Fibroblast of the conjunctiva (primary cell): ENCODE data around the gene PEAK1.
"Not testable (repeated sequence)": the region's sequence is repeated elsewhere in the genome, so short reads cannot be mapped to it uniquely, and the experiment has no call there.

Source experiments
- DNase-seq: peaks from one replicate; pipeline ENCODE4 v3.0.0-alpha.2; 2010; ENCODE audit warnings: low read depth

The PEAK1 gene

GRCh38 chr15:77226652-77227051 is 193.3 kb downstream of the PEAK1 start:
- DNase-seq, result no peak

GRCh38 chr15:77225646-77226045 is 194.3 kb downstream of the PEAK1 start:
- no peak for DNase-seq

GRCh38 chr15:77225088-77225487 is 194.8 kb downstream of the PEAK1 start:
- DNase-seq, result no peak

- no peak for DNase-seq
These were observed 195.6 kb downstream of the PEAK1 start for GRCh38 chr15:77224352-77224751.

GRCh38 chr15:77221708-77222107 is 198.2 kb downstream of the PEAK1 start:
- DNase-seq, result no peak

GRCh38 chr15:77221174-77221573 is 198.7 kb downstream of the PEAK1 start:
- no peak for DNase-seq

GRCh38 chr15:77219841-77220240 is 200.1 kb downstream of the PEAK1 start:
- DNase-seq, result no peak

GRCh38 chr15:77209221-77209620 is 210.7 kb downstream of the PEAK1 start:
- DNase-seq, result no peak

GRCh38 chr15:77208241-77208640 is 211.7 kb downstream of the PEAK1 start:
- no peak for DNase-seq

GRCh38 chr15:77201665-77202064 is 218.2 kb downstream of the PEAK1 start:
- no peak for DNase-seq

GRCh38 chr15:77196381-77196780 is 223.5 kb downstream of the PEAK1 start:
- no peak for DNase-seq

- no peak for DNase-seq
These were observed 224.3 kb downstream of the PEAK1 start for GRCh38 chr15:77195586-77195985.

GRCh38 chr15:77192451-77192850 is 227.5 kb downstream of the PEAK1 start:
- DNase-seq, result no peak

GRCh38 chr15:77191230-77191834 is 228.6 kb downstream of the PEAK1 start:
- no peak for DNase-seq

GRCh38 chr15:77187751-77188464 is 232.0 kb downstream of the PEAK1 start:
- DNase-seq, result no peak

GRCh38 chr15:77186594-77187011 is 233.3 kb downstream of the PEAK1 start:
- peak; percentile 33 for DNase-seq

- no peak for DNase-seq
These were observed 234.6 kb downstream of the PEAK1 start for GRCh38 chr15:77185242-77185785.

- DNase-seq, result not testable (repeated sequence)
These were observed 235.6 kb downstream of the PEAK1 start for GRCh38 chr15:77184352-77184751.

GRCh38 chr15:77183066-77183465 is 236.8 kb downstream of the PEAK1 start:
- DNase-seq, result no peak

- no peak for DNase-seq
These were observed 238.4 kb downstream of the PEAK1 start for GRCh38 chr15:77181305-77182074.

- DNase-seq, result no peak
These were observed 239.1 kb downstream of the PEAK1 start for GRCh38 chr15:77180757-77181156.

- DNase-seq, result no peak
These were observed 239.6 kb downstream of the PEAK1 start for GRCh38 chr15:77180270-77180669.

GRCh38 chr15:77179541-77179998 is 240.3 kb downstream of the PEAK1 start:
- no peak for DNase-seq
